Mammary epithelial cell (primary cell): ENCODE results near the gene LRCH1.

ENCODE experiments used
- CTCF ChIP-seq, 2 donors: IDR thresholded peaks in 1 of 2; conservative IDR thresholded peaks in 1 of 2; 2 replicates each; pipeline ENCODE4 v1.5.1; 2011 to 2012; ENCODE audit warnings: inconsistent platforms in 2 of 2, low read length in 2 of 2, mild to moderate bottlenecking in 2 of 2, control low read depth in 1 of 2, low read depth in 1 of 2; ENCODE audit not compliant: insufficient read depth in 1 of 2; ENCODE audit errors: extremely low read depth in 1 of 2
- EZH2 ChIP-seq: IDR thresholded peaks from 2 replicates; pipeline ENCODE4 v1.6.1; 2012; ENCODE audit warnings: low read length, inconsistent platforms, borderline replicate concordance

GRCh38 chr13:46761866-46762265 lies 208.9 kb downstream of the LRCH1 start:
- no peak for TF ChIP-seq CTCF (conservative IDR thresholded peaks at IDR 0.05 in 1 of 2, IDR thresholded peaks at IDR 0.05 in 1 of 2; ENCODE audit: extremely low read depth in 1 of 2, insufficient read depth in 1 of 2, low read depth in 1 of 2, low read length in 2 of 2)
- TF ChIP-seq EZH2 = no peak
